HG03039 (cell line): ENCODE data around the gene SLC6A18.

ENCODE experiments used
- ATAC-seq: cut with Tn5 transposase; IDR thresholded peaks from one replicate; pipeline ENCODE4 v1.9.1; 2021; ENCODE audit warnings: mild to moderate bottlenecking, moderate library complexity; ENCODE audit not compliant: unreplicated experiment

Gene SLC6A18

GRCh38 chr5:1214163-1214935, 10.8 kb upstream of the SLC6A18 start:
- no peak for ATAC-seq

GRCh38 chr5:1214936-1215220, 10.3 kb upstream of the SLC6A18 start:
- ATAC-seq = no peak

GRCh38 chr5:1215320-1216096, 9.7 kb upstream of the SLC6A18 start:
- ATAC-seq = no peak

- ATAC-seq = no peak
Measured at GRCh38 chr5:1216211-1216917, 8.8 kb upstream of the SLC6A18 start.

GRCh38 chr5:1216918-1217295, 8.3 kb upstream of the SLC6A18 start:
- ATAC-seq = no peak

GRCh38 chr5:1217596-1218206, 7.5 kb upstream of the SLC6A18 start:
- no peak for ATAC-seq

GRCh38 chr5:1218351-1219080, 6.7 kb upstream of the SLC6A18 start:
- ATAC-seq = no peak

GRCh38 chr5:1219098-1219767, 5.9 kb upstream of the SLC6A18 start:
- ATAC-seq = no peak

- ATAC-seq = no peak
Measured at GRCh38 chr5:1219768-1220100, 5.4 kb upstream of the SLC6A18 start.

- no peak for ATAC-seq
Measured at GRCh38 chr5:1220351-1220750, 4.8 kb upstream of the SLC6A18 start.

GRCh38 chr5:1220831-1221230, 4.3 kb upstream of the SLC6A18 start:
- ATAC-seq = no peak

GRCh38 chr5:1221721-1222120, 3.5 kb upstream of the SLC6A18 start:
- no peak for ATAC-seq

- ATAC-seq = no peak
Measured at GRCh38 chr5:1222147-1222546, 3.0 kb upstream of the SLC6A18 start.

GRCh38 chr5:1222621-1223277, 2.4 kb upstream of the SLC6A18 start:
- ATAC-seq = no peak

GRCh38 chr5:1223278-1223670, 1.9 kb upstream of the SLC6A18 start:
- ATAC-seq = no peak

- ATAC-seq = no peak
Measured at GRCh38 chr5:1224631-1225030, 550 bp upstream of the SLC6A18 start.

- ATAC-seq = no peak
Measured at GRCh38 chr5:1226231-1226630, 1.1 kb downstream of the SLC6A18 start.

GRCh38 chr5:1226839-1227581, 1.8 kb downstream of the SLC6A18 start:
- no peak for ATAC-seq

GRCh38 chr5:1227667-1228066, 2.5 kb downstream of the SLC6A18 start:
- no peak for ATAC-seq
